Body of pancreas (tissue), 4 donors: Measurements from ENCODE around the gene SOX13.
A peak's percentile ranks its signal among the peaks of the same experiment; 100 is the strongest.

ENCODE experiments used
- POLR2A ChIP-seq, 3 donors: fragments of 450-650 bp; IDR thresholded peaks; one replicate each; pipeline ENCODE4 v1.6.1; 2016; ENCODE audit warnings: antibody characterized with exemption in 3 of 3, mild to moderate bottlenecking in 2 of 3
- TF ChIP-seq, protein P1 (sequence below), 7 experiments: fragments of 450-650 bp in 4 of 7; fragments of 200-600 bp in 3 of 7; sonication (generic) in 3 of 7; IDR thresholded peaks; one replicate each; pipeline ENCODE4 v1.5.1; 2016 to 2019; ENCODE audit warnings: antibody characterized with exemption in 7 of 7

GRCh38 chr1:204127597-204128242 is 54.8 kb downstream of the SOX13 start:
- TF ChIP-seq, protein P1, sequence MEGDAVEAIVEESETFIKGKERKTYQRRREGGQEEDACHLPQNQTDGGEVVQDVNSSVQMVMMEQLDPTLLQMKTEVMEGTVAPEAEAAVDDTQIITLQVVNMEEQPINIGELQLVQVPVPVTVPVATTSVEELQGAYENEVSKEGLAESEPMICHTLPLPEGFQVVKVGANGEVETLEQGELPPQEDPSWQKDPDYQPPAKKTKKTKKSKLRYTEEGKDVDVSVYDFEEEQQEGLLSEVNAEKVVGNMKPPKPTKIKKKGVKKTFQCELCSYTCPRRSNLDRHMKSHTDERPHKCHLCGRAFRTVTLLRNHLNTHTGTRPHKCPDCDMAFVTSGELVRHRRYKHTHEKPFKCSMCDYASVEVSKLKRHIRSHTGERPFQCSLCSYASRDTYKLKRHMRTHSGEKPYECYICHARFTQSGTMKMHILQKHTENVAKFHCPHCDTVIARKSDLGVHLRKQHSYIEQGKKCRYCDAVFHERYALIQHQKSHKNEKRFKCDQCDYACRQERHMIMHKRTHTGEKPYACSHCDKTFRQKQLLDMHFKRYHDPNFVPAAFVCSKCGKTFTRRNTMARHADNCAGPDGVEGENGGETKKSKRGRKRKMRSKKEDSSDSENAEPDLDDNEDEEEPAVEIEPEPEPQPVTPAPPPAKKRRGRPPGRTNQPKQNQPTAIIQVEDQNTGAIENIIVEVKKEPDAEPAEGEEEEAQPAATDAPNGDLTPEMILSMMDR (IDR thresholded peaks at IDR 0.05), result peak; percentile 95 to 98 (median 97)
- no peak for TF ChIP-seq POLR2A (IDR thresholded peaks at IDR 0.05)
